Activated CD4-positive, alpha-beta T cell treated with anti-CD3 and anti-CD28 coated beads, Interleukin-2, amount 50 U/mL, for 48 hours (primary cell): ENCODE measurements around the gene ARPIN.
"Not testable (repeated sequence)": the region's sequence is repeated elsewhere in the genome, so short reads cannot be mapped to it uniquely, and the experiment has no call there.

Experiments used
- DNase-seq, 2 experiments: peaks; one replicate each; pipeline ENCODE4 v3.0.0-alpha.2; 2020

ARPIN gene

DNA sequence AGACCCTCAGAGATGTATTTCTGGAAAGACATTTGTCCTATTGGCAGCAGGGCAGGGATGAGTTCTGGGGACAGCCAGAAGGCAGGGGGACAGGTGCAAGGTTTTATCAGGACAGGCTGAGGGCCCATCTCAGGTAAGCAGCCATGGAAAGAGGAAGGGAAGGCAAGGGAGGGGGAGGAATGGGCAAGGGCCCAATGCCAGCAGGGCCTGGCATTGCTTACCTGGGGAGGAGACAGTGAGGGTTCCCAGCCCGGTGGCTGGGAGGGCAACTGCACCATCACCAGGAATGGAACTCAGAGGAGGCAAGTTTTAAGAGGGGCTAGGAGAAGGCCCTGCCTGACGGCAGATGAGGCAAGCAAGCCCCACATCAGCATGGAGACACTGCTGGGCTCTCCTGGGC is 3.1 kb downstream of the ARPIN start:
- no peak for DNase-seq

DNA sequence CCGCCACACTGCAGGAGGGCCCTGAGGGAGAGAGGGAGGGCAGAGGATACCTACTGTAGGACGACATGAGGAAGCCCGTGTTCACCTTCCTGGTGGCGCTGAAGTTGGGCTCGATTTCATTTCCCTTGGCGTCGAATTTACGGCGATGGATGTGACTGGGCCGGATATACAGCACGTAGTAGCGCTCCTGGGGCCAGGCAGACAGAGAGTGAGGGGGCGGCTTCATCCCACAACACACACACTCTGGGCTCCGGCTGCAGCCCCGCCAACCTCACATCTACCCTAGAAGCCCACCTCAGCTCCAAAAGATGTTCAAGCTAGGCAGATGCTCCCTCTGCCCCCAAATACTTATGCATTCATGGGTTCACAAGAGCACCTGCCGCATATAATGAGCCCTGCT is 4.5 kb downstream of the ARPIN start:
- no peak for DNase-seq

DNA sequence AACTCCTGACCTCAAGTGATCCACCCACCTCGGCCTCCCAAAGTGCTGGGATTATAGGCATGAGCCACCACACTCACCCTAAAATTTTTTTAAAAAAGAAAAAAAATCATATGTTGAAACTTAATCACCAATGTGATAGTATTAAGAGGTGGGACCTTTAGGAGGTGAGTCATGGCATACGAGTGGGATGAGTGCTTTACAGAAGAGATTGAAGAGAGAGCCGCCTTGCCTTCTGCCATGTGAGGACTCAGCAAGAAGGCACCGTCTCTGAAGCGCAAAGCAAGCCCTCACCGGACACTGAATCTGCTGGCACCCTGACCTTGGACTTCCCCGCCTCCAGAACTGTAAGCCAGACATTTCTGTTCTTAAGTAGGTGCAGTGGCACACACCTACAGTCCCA is 5.5 kb downstream of the ARPIN start:
- no peak for DNase-seq

DNA sequence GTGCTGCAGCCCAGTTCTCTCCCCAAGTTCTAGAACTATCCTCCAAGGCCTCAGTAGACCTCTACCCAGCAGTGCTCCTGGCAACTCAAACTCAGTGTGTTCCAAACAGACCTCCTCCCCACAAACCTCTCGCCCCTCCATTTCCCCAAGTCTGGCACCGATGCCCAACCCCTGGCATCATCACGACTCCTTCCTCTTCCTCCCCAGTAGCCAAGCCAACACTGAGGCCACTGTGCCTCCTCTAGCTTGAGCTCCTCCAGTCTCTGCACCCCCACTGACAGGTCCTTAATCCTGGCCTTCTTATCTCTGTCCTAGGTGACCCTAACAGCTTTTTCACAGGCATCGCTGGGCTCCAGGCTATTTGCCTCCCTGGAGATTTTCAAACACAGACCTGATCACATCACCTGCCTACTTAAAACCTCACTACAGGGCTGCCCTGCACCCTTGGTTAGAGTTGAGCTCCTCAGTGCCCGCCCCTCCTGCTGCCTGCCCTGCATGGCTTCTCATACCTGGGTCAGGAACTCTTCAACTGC is 6.8 kb downstream of the ARPIN start:
- DNase-seq = no peak

DNA sequence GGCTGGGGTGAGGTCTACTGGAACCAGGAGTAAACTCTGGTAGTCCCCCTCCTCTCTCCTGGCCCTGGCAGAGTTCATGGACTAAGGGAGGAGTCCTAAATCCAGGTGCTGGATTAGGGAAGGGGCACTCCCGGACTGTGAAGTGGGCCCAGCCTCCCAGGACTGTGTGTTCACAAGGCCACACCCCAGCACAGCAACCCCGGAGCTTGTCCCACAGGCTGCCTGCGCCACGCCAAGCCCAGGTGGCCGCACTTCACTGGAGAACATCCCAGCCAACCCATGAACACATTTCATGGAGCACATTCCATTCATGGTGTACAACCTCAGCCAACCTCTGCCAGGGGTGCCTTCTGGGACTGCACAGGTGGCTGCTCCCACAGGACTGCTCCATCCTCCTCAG is 8.2 kb downstream of the ARPIN start:
- DNase-seq = no peak

DNA sequence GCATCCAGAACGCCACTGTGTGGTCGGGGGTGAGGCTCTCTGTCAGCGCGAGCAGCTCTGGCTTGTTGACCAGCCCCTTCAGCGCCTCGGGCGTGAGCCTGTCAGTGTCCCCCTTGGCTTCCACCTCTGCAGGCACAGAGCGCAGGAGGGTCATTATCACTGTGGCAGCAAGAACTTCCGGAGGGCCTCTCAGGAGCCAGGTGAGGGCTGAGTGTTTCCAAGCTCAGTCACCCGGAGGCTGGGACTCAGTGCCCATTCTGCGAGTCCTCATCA is 9.0 kb downstream of the ARPIN start:
- no peak for DNase-seq

DNA sequence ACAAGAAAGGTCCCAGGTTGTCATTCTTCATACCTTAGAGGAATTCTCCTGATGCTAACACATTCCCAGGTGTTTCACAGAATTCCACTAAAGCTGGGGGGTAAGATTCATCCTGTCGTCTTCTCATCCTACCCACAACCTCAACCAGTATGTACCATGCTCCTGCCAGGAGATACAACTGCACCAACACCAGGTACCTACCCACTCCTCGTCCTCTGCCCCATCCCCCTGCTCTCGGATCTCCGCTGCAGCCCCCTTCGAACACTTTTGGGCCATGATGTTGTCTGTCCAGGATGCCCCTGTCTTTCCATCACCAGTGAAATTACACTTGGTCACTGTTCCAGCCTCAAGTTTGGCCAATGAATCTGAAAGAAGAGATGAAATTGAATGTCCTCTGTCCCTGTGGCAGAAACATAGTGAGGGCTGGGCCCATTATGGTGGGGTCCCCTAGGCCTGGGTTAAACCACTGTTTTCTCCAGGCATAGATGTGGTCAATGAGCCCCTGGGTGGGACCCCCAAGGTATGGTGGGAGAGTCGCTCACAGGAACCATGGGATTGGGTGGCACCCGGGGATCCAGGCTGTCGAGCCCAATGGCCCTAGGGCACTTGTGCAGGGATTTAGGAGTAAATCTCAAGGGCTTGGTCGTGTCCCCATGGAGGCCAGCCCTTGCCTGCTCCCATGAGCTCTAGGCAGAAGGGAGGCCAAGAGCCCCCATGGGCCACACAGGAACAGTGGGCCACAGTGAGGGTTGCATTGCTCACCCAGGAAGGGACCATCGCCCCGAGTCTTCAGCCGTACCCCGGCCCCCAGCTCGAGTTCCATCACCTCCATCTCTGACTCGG is 9.5 kb downstream of the ARPIN start:
- DNase-seq = no peak

DNA sequence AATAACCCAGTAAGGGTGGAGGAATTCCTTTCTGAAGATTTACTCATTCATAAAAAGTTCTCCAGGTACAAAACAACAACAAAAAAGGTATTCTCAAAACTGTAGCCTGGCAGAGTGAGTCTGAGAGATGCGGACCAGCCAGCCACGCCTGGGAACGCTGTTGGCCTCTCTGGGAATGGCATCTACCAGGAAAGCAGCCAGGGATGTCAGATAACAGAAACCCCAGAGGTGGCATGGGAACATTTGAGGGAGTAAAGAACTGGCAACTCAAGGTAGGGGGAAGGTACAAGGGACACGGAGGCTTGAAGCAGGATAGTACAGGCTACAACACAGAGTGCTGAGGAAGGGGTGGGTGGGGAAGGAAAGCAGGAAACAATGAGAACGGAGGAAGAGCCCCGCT is 11.9 kb downstream of the ARPIN start:
- DNase-seq = no peak

DNA sequence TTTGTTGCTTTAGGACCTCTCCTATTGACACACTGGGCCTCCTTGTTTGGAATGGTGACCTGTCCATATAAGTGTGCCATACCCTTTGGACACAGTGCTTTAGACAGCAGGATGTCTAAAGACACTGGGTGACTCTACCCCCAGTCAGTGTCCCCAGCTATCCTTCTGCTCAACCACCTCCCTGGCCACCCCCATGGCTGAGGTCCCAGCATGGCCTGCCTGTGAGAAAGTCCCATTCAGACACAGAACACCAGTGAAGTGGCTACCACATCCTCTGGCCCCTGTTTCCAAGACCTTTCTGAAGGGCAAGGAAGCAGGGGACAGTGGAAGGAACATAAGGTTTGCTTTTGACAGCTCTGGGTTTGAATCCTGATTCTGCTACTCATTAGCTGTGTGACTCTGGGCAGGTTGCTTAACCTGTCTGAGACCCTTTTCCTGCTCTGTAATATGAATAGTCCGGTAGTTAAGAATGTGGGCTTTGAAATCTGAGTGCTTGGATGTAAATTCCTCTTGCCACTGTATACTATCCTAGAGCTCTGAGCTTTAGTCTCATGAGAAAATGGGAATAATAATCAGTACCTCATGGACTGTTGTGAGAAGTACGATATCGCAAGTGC is 12.7 kb downstream of the ARPIN start:
- DNase-seq = no peak

DNA sequence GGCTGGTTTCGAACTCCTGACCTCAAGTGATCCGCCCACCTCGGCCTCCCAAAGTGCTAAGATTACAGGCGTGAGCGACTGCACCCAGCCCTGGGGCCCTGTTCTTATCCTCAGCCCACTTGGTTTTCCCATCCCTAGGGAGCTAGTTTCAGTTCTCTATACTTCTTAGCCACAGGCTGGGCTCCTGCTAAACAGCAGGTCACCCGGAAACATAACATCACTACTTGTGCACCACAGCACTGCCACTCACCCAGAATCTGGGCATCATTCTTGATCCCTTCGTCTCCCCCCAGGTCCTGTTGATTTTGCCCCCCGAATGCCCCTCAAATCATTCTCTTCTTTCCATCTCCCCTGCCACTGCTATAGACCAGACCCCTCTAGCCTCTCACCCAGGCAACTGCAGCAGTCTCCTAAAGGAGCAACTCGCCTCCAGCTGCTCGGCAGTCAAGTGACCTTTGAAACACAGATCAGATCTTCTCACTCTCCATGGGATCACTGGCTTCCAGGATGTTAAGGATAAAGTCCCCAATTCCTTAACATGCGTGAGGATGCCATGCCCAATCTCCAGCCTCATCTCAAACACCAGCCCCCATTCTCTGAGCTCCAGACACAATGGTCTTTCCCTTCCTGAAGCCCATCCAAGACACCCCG is 13.3 kb downstream of the ARPIN start:
- no peak for DNase-seq

DNA sequence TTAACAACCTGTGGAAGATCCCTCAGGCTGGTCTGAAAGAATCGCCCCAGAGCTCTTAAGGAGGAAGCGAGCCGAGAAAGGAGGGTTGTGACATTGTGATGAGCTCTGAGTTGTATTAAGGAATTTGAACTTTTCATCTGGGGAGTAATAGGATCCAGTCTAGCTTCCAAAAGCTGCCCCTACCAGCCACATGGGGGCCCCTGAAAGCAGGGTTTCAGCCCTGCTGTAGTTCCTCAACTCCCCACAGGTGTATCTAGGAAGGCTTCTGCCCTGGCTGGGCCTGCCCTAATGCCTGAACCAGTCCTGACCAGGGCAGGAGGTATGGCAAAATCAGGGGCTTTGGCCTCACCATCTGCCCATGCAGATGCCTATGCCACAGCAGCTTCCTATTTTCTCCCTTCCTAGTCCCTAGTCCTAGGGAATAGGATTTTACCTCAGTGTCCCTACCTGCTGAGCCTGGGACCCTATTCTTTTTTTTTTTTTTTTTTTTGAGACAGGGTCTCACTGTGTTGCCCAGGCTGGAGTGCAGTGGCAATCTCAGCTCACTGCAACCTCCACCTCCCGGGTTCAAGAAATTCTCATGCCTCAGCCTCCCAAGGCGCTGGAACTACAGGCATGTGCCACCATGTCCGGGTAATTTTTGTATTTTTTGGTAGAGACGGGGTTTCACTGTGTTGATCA is 14.0 kb downstream of the ARPIN start:
- peak; percentile 29 to 51 for DNase-seq

DNA sequence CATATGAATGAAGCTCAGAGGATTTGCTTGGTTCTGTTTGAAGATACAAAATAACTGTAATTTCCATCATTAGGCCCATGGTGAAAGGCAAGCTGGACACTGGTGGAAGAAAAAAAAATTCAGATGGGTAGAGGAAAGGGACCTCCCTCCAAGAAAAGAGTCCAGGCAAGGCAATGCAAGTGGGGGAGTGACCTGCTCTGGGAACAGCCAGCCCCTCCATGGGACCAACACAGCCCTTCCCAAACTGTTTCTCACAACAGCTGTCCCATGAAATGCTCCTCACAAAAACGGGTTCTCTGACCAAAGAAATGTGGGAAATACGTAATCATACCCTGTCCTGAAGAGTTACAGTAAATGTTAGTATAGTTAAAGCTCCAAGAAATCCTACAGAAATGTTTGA is 14.6 kb downstream of the ARPIN start:
- DNase-seq = no peak

DNA sequence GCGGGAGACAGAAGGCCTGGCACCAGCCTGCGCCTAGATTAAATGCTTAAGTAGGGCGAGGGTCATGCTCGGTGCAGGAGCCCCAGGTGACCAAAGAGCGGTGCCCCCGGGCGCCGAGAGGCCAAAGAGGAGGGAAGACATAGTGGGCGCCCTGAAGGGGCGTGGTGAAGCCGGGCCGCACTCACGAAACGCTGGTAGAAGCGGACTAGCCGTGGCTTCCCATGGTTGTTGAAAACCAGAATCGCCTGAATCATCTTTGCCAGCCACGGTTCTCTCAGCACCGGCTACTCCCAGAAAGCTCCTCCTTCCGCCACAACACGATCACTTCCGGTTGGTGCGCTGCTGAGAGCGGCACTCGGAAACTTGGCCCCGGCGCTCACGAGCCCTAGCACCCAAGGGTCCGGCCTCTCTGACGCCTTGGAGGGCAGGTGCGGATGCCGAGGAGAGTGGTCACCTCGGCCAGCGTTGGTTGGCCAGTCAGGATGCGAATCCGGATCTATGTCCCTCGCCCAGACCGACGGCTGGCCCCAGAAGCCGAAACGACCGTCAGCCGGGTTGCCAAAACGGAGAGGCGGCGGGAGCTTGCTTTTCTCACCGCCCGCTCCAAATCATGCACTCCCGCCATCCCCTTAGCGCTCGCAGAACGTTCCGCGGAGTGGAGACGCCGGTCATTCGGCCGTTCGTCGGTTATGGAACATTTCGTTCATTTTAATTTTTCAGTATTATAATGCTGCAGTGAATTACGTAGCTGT is 18.9 kb downstream of the ARPIN start, which contains the start of gene AP3S2:
Gene AP3S2 (minus strand): TSS at position 299 of the 752 bp plus-strand sequence. CDS start 45 bp downstream, at position 254.
- peak; percentile 91 to 93 for DNase-seq

DNA sequence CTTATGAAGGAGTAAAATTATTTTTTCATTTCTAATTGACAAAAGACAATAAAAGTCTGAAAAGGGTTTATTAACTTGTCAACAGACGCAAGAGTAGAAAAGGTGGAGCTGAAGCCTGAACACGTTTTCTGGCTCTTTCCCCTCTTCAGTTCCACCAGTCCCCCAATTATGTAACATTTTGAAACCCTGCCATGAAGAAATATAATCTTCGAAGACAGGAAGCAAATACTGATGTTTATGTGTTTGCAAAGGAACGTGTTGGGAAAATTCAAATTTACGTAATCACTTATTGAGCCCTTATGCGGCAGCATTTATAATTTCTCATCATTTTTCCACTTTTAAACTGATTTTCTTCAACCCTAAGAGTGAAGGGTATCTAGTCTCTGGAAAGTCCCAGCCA is 19.7 kb downstream of the ARPIN start:
- no peak for DNase-seq

DNA sequence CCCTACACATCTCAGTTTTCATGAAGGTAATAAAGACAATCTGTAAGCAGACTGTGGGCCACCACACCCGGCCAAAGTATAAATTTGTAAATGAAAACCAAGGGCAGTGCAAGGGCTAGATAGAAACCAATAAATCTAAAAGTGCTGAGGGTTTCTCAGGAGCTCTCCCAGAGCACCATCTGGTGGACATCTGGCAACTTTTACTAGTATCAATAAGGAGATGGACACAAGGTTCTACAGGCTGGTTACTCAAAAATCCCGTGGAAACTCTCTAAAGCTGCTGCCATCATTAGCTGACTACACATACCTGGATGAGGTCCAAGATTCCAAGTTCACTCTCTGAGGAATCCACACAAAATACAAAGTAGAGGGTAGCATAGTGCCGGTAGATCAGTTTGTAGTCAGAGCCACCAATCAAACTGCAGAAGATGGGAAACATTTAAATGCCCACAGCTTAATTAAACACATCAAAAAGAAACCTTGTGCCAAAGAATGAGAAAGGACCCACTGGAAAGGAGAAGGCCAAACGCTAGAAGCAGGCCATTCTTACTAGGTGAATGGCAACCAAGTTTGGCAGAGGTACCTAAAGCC is 24.4 kb downstream of the ARPIN start:
- DNase-seq = no peak

DNA sequence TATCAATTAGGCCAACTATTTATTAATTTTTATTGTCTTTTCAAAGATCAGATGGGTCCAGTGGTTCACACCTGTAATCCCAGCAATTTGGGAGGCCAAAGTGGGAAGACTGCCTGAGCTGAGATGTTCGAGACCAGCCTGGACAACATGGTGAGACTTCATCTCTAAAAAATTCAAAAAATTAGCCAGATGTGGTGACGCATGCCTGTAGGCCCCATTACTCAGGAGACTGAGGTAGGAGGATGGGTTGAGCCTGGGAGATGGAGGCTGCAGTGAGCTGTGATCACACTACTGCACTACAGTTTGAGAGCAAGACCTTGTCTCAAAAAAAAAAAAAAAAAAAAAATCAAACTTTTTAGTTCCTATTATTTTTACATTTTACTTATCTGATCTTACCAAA is 27.1 kb downstream of the ARPIN start:
- DNase-seq = no peak

DNA sequence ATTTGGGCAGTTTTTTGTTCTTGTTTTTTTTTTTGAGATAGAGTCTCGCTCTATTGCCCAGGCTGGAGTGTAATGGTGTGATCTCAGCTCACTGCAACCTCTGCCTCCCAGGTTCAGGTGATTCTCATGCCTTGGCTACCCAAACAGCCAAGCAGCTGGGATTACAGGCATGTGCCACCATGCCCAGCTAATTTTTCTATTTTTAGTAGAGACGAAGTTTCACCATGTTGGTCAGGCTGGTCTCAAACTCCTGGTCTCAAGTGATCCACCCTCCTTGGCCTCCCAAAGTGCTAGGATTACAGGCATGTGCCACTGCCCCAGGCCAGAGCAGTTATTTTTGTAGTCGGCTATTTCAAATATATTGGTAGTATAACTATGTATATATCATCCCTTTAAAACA is 27.6 kb downstream of the ARPIN start:
- not testable (repeated sequence) for DNase-seq

DNA sequence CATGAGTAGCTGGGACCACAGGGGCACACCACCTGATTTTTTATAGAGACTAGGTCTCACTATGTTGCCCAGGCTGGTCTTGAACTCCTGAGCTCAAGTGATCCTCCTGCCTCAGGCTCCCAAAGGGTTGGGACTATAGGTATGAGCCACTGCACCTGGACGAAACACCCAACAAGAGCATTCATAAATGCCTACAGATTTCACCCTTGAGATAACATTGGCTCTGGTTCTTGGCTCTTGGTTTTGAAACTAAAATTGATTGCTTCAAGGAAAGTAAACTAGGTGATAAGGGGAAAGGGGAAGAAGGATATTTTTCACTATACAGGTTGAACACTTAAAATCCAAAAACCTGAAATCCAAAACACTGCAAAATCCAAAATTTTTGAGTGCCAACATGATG is 29.2 kb downstream of the ARPIN start:
- no peak for DNase-seq

DNA sequence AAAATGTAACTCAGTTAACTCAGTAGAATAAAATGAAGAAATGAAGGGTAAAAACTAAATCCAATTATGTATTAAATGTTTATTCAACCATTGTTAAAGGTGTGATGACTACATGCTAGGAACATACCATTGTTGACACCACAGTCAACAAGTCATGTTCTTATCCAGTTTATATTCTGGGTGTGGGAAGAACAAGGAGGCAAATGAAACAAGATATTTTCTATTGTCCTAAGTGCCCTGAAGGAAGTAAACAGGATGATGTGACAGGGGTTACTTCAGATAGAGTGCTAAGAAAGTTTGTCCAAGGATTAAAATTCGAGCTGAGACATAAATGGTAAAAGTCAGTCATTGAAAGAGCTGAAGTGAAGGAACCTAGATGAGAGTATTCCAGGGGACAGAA is 32.0 kb downstream of the ARPIN start:
- DNase-seq = no peak

DNA sequence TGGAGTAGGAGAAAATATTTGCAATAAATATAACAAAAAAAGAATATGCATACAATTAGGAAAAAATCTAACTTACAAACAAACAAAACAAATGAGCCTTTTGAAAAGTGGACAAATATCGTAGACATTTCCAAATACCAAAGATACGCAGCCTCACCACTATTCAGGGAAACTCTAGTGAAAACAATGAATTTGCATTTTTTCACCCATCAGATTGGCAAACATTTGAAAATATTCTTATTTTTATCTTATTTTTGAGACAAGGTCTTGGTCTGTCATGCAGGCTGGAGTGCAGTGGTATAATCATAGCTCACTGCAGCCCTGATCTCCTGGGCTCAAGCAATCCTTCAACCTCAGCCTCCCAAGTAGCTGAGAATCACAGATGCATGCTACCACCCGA is 34.4 kb downstream of the ARPIN start:
- no peak for DNase-seq

DNA sequence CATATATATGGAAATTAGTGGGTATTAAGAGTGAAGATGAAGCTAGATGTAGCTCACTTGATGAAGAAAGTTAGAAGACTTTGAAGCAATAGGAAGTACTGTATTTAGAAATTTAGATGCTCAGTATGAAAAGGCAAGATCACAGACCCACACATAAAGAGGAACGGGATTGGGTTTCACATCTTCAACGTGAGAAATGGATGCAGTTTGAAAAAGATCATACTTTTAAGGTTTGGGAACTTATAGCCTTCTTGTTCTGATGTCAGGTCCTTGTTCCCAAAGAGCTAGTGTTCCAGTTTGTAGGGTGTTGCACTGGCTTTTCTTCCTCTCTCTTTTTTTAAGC is 35.7 kb downstream of the ARPIN start:
- DNase-seq = no peak

DNA sequence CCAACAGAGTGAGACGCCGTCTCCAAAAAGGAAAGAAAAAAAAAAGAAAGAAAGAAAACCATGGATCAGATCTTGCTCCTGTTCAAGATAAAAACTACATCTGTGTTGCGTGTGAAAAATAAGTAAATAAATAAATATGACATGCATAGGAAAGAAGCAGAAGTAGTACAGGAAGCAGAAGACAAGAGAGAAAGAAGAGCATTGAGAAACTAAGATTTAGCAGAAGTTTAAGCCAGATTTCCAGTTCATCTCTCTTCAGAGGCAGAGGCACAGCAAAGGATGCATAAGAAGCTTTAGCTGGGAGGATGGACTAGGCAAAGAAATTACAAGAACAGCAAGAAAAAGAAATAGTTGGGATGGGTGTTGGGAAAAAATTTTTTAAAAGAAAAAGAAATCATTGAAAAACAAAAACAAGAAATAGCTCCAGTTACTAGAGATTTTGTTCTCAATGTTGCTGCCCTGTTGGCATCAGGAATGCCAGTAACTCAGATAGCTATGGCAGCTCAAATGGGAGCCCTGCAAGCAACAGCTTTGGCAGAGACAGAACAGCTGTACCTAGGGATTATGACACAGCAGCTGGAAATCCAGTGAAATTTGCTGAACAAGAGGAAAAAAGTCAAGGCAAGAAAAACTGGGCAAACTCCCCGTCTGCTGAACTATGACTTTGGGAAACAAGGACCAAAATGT is 36.2 kb downstream of the ARPIN start:
- no peak for DNase-seq
